Renal cortical epithelial cell (primary cell): ENCODE results near the gene PSPH. TPM values are rescaled to one million over a fixed set of nuclear protein-coding genes. Genes with fewer than 3 reads are reported as not detected.
A peak's percentile ranks its signal among the peaks of the same experiment; 100 is the strongest.

ENCODE experiments used
- DNase-seq: peaks from one replicate; pipeline ENCODE4 v3.0.0-alpha.2; 2011; ENCODE audit warnings: low read depth
- total RNA-seq: library from RNA; depleted of rRNA; stranded (reverse); fragments of >200 nt; gene quantifications from 2 replicates; pipeline ENCODE4 v1.2.3, GENCODE V29; 2014

The PSPH gene
- total RNA-seq, 1 donor from 2014 or later = 42.7 TPM

GRCh38 chr7:56003749-56004148 lies 47.5 kb downstream of the PSPH start:
- DNase-seq = no peak

- DNase-seq = no peak
These were observed 54.3 kb downstream of the PSPH start for GRCh38 chr7:55996856-55997500.

GRCh38 chr7:55992346-55992745 lies 58.9 kb downstream of the PSPH start:
- DNase-seq = no peak

GRCh38 chr7:55983537-55983936 lies 67.7 kb downstream of the PSPH start:
- DNase-seq = no peak

- DNase-seq = no peak
These were observed 71.0 kb downstream of the PSPH start for GRCh38 chr7:55980266-55980665.

GRCh38 chr7:55977831-55978230 lies 73.4 kb downstream of the PSPH start:
- peak; percentile 80 for DNase-seq

- DNase-seq = no peak
These were observed 75.1 kb downstream of the PSPH start for GRCh38 chr7:55975988-55976633.

GRCh38 chr7:55973747-55974250 lies 77.4 kb downstream of the PSPH start:
- DNase-seq = no peak

GRCh38 chr7:55970978-55971377 lies 80.3 kb downstream of the PSPH start:
- DNase-seq = peak; percentile 18

- DNase-seq = no peak
These were observed 80.7 kb downstream of the PSPH start for GRCh38 chr7:55970561-55970960.

- no peak for DNase-seq
These were observed 81.9 kb downstream of the PSPH start for GRCh38 chr7:55969391-55969790.

- DNase-seq = no peak
These were observed 84.4 kb downstream of the PSPH start for GRCh38 chr7:55966851-55967250.

- DNase-seq = no peak
These were observed 85.3 kb downstream of the PSPH start for GRCh38 chr7:55965805-55966421.

- DNase-seq = peak; percentile 37
These were observed 86.2 kb downstream of the PSPH start for GRCh38 chr7:55965100-55965470.

- DNase-seq = peak; percentile 6
These were observed 86.8 kb downstream of the PSPH start, which contains the start of gene NIPSNAP2 for GRCh38 chr7:55964261-55965099. NIPSNAP2 (plus strand) TSS chr7:55964585; CDS start chr7:55964610, 25 bp downstream.

GRCh38 chr7:55963584-55964168 lies 87.6 kb downstream of the PSPH start:
- DNase-seq = no peak

GRCh38 chr7:55962014-55962413 lies 89.2 kb downstream of the PSPH start:
- no peak for DNase-seq
